GM21381 (cell line): ENCODE measurements around the gene PVALB.
"Not testable (repeated sequence)": the region's sequence is repeated elsewhere in the genome, so short reads cannot be mapped to it uniquely, and the experiment has no call there.

Source experiments
- ATAC-seq: cut with Tn5 transposase; IDR thresholded peaks from one replicate; pipeline ENCODE4 v1.9.1; 2021; ENCODE audit warnings: mild to moderate bottlenecking, moderate library complexity; ENCODE audit not compliant: unreplicated experiment

Gene PVALB

GRCh38 chr22:36759481-36760159, 57.2 kb downstream of the PVALB start:
- ATAC-seq = no peak

GRCh38 chr22:36758792-36759271, 58.0 kb downstream of the PVALB start:
- ATAC-seq = no peak

GRCh38 chr22:36757668-36758211, 59.1 kb downstream of the PVALB start:
- no peak for ATAC-seq

- ATAC-seq = no peak
Observed at GRCh38 chr22:36756746-36757655, 59.8 kb downstream of the PVALB start.

GRCh38 chr22:36756031-36756430, 60.8 kb downstream of the PVALB start:
- ATAC-seq = no peak

GRCh38 chr22:36755316-36755715, 61.5 kb downstream of the PVALB start:
- ATAC-seq = no peak

GRCh38 chr22:36754881-36755280, 62.0 kb downstream of the PVALB start:
- ATAC-seq = not testable (repeated sequence)

GRCh38 chr22:36753916-36754315, 62.9 kb downstream of the PVALB start:
- no peak for ATAC-seq

- ATAC-seq = no peak
Observed at GRCh38 chr22:36753120-36753802, 63.6 kb downstream of the PVALB start.
